MM.1S (cell line): ENCODE measurements around the gene OR9I1.

ENCODE experiments used
- DNase-seq: peaks from one replicate; pipeline ENCODE4 v3.0.0-alpha.2; 2015
- H2AFZ ChIP-seq: fragments of 300-600 bp; sonication (generic); 2 replicates; pipeline ENCODE4 v1.6.0; 2016; ENCODE audit warnings: antibody characterized with exemption, low read length
- H3F3A ChIP-seq: fragments of 300-600 bp; sonication (generic); 2 replicates; pipeline ENCODE4 v1.6.1; 2016; ENCODE audit warnings: mild to moderate bottlenecking, antibody characterized with exemption, low read length, moderate library complexity, mixed read lengths; ENCODE audit not compliant: insufficient read depth
- H3K27ac ChIP-seq: fragments of 300-600 bp; sonication (generic); 2 replicates; pipeline ENCODE4 v1.5.1; 2016; ENCODE audit warnings: mild to moderate bottlenecking, low read length
- H3K27me3 ChIP-seq: fragments of 300-600 bp; sonication (generic); replicated peaks from 2 replicates; pipeline ENCODE4 v1.6.0; 2016; ENCODE audit warnings: low read length; ENCODE audit not compliant: insufficient read depth
- H3K36me3 ChIP-seq: fragments of 300-600 bp; sonication (generic); replicated peaks from 2 replicates; pipeline ENCODE4 v1.6.1; 2016; ENCODE audit warnings: mild to moderate bottlenecking, low read length, mixed read lengths; ENCODE audit not compliant: insufficient read depth
- H3K4me1 ChIP-seq: fragments of 300-600 bp; sonication (generic); 2 replicates; pipeline ENCODE4 v1.6.1; 2016; ENCODE audit warnings: low read length, mixed read lengths
- H3K4me2 ChIP-seq: fragments of 300-600 bp; sonication (generic); 2 replicates; pipeline ENCODE4 v1.6.0; 2016; ENCODE audit warnings: low read depth, low read length
- H3K4me3 ChIP-seq: fragments of 300-600 bp; sonication (generic); 2 replicates; pipeline ENCODE4 v1.5.1; 2016; ENCODE audit warnings: low read length, mixed read lengths
- H3K79me2 ChIP-seq: fragments of 300-600 bp; sonication (generic); 2 replicates; pipeline ENCODE4 v1.6.1; 2016; ENCODE audit warnings: mixed run types, low read length, mixed read lengths
- H3K9ac ChIP-seq: fragments of 300-600 bp; sonication (generic); 2 replicates; pipeline ENCODE4 v1.6.1; 2016; ENCODE audit warnings: low read length, mixed read lengths
- H3K9me2 ChIP-seq: fragments of 300-600 bp; sonication (generic); replicated peaks from 2 replicates; pipeline ENCODE4 v1.6.1; 2016; ENCODE audit warnings: mild to moderate bottlenecking, low read length, mixed read lengths; ENCODE audit not compliant: insufficient read depth
- H3K9me3 ChIP-seq: fragments of 300-600 bp; sonication (generic); replicated peaks from 2 replicates; pipeline ENCODE4 v1.6.1; 2016; ENCODE audit warnings: mild to moderate bottlenecking, low read length, mixed read lengths; ENCODE audit not compliant: insufficient read depth
- H4K20me1 ChIP-seq: fragments of 300-600 bp; sonication (generic); 2 replicates; pipeline ENCODE4 v1.6.1; 2016; ENCODE audit warnings: mild to moderate bottlenecking, low read length, moderate library complexity, mixed read lengths; ENCODE audit not compliant: insufficient read depth
- EZH2 ChIP-seq: fragments of 300-600 bp; sonication (generic); optimal IDR thresholded peaks from 2 replicates; pipeline ENCODE3; 2017; ENCODE audit warnings: low read depth, mild to moderate bottlenecking, antibody characterized with exemption, low read length, mixed read lengths
- EZH2phosphoT487 ChIP-seq: fragments of 300-600 bp; sonication (generic); IDR thresholded peaks from 2 replicates; pipeline ENCODE4 v1.6.1; 2018; ENCODE audit warnings: antibody characterized with exemption, low read length
- TF ChIP-seq, protein P1 (sequence below): fragments of 300-600 bp; sonication (generic); IDR thresholded peaks from 2 replicates; pipeline ENCODE4 v1.5.1; 2016; ENCODE audit warnings: antibody characterized with exemption, low read length, mixed read lengths

The OR9I1 gene, protein sequence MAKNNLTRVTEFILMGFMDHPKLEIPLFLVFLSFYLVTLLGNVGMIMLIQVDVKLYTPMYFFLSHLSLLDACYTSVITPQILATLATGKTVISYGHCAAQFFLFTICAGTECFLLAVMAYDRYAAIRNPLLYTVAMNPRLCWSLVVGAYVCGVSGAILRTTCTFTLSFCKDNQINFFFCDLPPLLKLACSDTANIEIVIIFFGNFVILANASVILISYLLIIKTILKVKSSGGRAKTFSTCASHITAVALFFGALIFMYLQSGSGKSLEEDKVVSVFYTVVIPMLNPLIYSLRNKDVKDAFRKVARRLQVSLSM

DNA sequence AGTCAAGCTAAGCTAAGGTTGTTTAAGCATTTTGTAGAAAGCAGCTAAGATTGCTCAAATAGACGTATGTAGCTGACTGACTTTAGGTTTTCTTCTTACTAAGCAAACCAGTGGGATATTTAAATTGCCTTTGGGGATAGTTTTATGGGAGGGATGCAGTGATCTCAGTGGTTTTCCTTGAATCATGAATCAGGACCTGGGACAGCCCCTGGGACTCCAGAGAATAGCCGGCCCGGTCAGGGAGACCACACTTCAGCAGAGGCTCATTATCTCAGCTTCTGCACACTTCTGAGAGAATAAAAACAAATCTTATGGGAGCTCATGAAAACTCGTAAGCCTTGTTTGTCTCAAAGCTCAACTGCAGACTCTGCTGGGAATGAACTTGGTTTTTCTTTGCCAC is at the start of gene OR9I1:
OR9I1 (minus strand) TSS at position 62 of the 400 bp plus-strand sequence. CDS start 6,086 bp downstream, outside the sequence.
- no peak for DNase-seq
- TF ChIP-seq, protein P1, sequence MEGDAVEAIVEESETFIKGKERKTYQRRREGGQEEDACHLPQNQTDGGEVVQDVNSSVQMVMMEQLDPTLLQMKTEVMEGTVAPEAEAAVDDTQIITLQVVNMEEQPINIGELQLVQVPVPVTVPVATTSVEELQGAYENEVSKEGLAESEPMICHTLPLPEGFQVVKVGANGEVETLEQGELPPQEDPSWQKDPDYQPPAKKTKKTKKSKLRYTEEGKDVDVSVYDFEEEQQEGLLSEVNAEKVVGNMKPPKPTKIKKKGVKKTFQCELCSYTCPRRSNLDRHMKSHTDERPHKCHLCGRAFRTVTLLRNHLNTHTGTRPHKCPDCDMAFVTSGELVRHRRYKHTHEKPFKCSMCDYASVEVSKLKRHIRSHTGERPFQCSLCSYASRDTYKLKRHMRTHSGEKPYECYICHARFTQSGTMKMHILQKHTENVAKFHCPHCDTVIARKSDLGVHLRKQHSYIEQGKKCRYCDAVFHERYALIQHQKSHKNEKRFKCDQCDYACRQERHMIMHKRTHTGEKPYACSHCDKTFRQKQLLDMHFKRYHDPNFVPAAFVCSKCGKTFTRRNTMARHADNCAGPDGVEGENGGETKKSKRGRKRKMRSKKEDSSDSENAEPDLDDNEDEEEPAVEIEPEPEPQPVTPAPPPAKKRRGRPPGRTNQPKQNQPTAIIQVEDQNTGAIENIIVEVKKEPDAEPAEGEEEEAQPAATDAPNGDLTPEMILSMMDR, result no peak
- no peak for TF ChIP-seq EZH2
- no peak for TF ChIP-seq EZH2phosphoT487
- Histone ChIP-seq H3K4me2 (no peak within 1 kb of the TSS), H3K79me2 (no peaks in the 10 kb centered on the region), H3K9me3 (no peaks in the 10 kb centered on the region), H3K36me3 (no peaks in the 10 kb centered on the region), H3K27me3 (no peaks in the 10 kb centered on the region), H3K4me3 (no peak within 1 kb of the TSS), H3F3A (no peaks in the 10 kb centered on the region), H4K20me1 (no peaks in the 10 kb centered on the region), H3K9me2 (no peaks in the 10 kb centered on the region), H2AFZ (no peak within 1 kb of the TSS), H3K4me1 (no peaks in the 10 kb centered on the region), H3K27ac (no peak within 1 kb of the TSS), H3K9ac (no peak within 1 kb of the TSS)

DNA sequence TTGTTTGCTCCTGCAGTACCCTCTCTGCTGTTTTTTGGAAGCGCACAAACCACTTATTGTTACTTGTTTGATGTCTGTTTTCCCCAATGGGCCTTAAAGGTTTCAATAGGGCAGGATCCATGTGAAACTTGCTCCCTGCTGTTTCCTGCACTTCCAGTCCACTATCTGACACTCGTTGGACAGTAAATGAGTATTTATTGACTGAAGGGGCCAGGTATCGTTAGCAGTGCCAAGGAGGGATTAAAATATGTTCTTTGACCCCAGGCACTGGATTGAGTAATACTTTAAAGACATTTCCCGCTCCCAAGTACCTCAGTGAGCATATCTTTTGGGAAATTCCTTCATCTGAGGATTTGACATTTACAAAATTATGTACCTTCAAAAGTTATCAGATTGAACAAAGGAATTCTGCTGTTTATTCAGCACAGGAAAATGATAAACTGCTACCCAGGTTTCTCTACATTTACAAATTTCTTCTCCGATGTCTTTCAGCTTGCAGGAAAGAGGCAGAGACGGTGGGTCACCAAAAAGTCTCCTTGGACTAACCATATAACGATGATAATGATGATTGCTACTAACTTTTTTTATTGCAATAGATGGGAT is 40.3 kb upstream of the OR9I1 start:
- no peaks in the 10 kb centered on the region for H3K36me3 ChIP-seq
- H3K4me3 ChIP-seq, result no peak overlapping the region
- H3K27ac ChIP-seq, result no peak overlapping the region
- no peak for DNase-seq
- H3F3A ChIP-seq, result no peaks in the 10 kb centered on the region
- no peaks in the 10 kb centered on the region for H3K9me3 ChIP-seq
- no peaks in the 10 kb centered on the region for H3K9me2 ChIP-seq
- no peaks in the 10 kb centered on the region for H3K79me2 ChIP-seq
- no peaks in the 10 kb centered on the region for H3K27me3 ChIP-seq
- TF ChIP-seq EZH2, result no peak
- TF ChIP-seq, protein P1, result no peak
- TF ChIP-seq EZH2phosphoT487, result no peak
- no peak overlapping the region for H3K9ac ChIP-seq
- no peaks in the 10 kb centered on the region for H3K4me1 ChIP-seq
- no peak overlapping the region for H2AFZ ChIP-seq
- H3K4me2 ChIP-seq, result no peak overlapping the region
- H4K20me1 ChIP-seq, result no peaks in the 10 kb centered on the region

GRCh38 chr11:58164990-58165389 is 39.7 kb upstream of the OR9I1 start:
- H4K20me1 ChIP-seq, result no peaks in the 10 kb centered on the region
- no peak overlapping the region for H2AFZ ChIP-seq
- H3K4me3 ChIP-seq, result no peak overlapping the region
- no peaks in the 10 kb centered on the region for H3K4me1 ChIP-seq
- no peak overlapping the region for H3K27ac ChIP-seq
- no peaks in the 10 kb centered on the region for H3K36me3 ChIP-seq
- no peaks in the 10 kb centered on the region for H3K9me2 ChIP-seq
- H3K79me2 ChIP-seq, result no peaks in the 10 kb centered on the region
- H3K27me3 ChIP-seq, result no peaks in the 10 kb centered on the region
- TF ChIP-seq EZH2 (no peak), EZH2phosphoT487 (no peak)
- TF ChIP-seq, protein P1, result no peak
- H3K9ac ChIP-seq, result no peak overlapping the region
- no peaks in the 10 kb centered on the region for H3K9me3 ChIP-seq
- H3K4me2 ChIP-seq, result no peak overlapping the region
- DNase-seq, result no peak
- no peaks in the 10 kb centered on the region for H3F3A ChIP-seq
